ENCODE measurements around the gene ACACB.
A peak's percentile ranks its signal among the peaks of the same experiment; 100 is the strongest.

ACACB gene

GRCh38 chr12:109308534-109309380, 192.4 kb downstream of the ACACB start, which contains the start of gene FOXN4:
Gene FOXN4, minus strand, starts transcription at chr12:109309284. Its CDS starts 963 bp downstream, at chr12:109308321.
- DNase-seq = peak; percentile 37

DNA sequence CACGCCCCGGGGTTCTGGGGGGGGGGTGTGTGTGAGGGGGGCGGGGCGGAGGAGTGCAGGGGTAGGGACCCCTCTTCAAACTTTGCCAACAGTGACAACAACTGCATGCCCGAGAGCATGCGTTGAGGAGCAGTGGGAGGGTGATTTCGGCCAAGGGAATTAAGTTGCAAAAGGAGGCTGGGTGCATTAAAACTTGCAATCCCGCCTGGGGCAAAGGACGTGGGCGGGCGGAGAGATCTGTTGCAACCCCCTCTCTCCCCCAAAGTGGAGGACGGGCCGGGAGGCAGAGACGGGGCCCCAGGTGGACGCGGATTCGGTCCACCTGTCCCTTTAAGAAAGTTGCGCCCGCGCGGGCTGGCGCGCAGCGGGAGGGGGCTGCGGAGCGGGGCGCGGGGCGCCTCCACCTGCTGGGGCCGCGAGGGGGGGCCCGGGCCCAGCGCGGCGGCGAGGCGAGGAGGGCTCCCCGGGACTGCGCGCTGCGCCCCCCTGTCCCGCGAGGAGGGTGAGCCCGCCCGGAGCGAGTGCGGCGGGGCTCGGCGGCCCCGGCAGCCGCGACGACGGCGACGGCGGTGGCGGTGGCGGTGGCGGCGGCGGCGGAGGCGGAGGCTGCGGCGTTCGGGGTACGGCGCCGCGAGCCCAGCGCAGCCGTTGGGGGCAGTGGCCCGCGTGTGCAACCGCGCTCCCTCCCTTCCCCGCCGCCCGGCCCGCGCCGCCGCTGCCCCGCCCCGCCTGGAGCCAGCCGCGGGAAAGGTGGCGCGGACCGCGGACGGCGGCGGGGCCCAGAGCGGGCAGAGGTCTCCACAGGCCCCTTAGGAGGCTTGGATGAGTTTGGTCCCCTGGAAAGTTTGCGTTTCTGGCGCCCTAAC, 193.2 kb downstream of the ACACB start:
- DNase-seq = peak; percentile 40

GRCh38 chr12:109310247-109311125, 194.1 kb downstream of the ACACB start:
- DNase-seq = peak; percentile 67
